ENCODE data around the gene AIPL1.
A peak's percentile ranks its signal among the peaks of the same experiment; 100 is the strongest.

AIPL1 gene

GRCh38 chr17:6465206-6466003, 30.5 kb upstream of the AIPL1 start:
- DNase-seq, result no peak

GRCh38 chr17:6464446-6465041, 29.6 kb upstream of the AIPL1 start:
- DNase-seq, result no peak

- DNase-seq, result no peak
Observed at GRCh38 chr17:6463616-6464445, 28.9 kb upstream of the AIPL1 start.

- DNase-seq, result no peak
Observed at GRCh38 chr17:6462692-6463091, 27.8 kb upstream of the AIPL1 start.

- peak; percentile 37 for DNase-seq
Observed at GRCh38 chr17:6461792-6462524, 27.0 kb upstream of the AIPL1 start.

- no peak for DNase-seq
Observed at GRCh38 chr17:6461246-6461645, 26.3 kb upstream of the AIPL1 start.

- no peak for DNase-seq
Observed at GRCh38 chr17:6460531-6461161, 25.7 kb upstream of the AIPL1 start.

GRCh38 chr17:6458460-6458950, 23.6 kb upstream of the AIPL1 start:
- DNase-seq, result no peak

- no peak for DNase-seq
Observed at GRCh38 chr17:6457688-6458459, 23.0 kb upstream of the AIPL1 start.

- DNase-seq, result peak; percentile 69
Observed at GRCh38 chr17:6456914-6457687, 22.2 kb upstream of the AIPL1 start.

- DNase-seq, result no peak
Observed at GRCh38 chr17:6456321-6456720, 21.4 kb upstream of the AIPL1 start.

- DNase-seq, result no peak
Observed at GRCh38 chr17:6455321-6455705, 20.4 kb upstream of the AIPL1 start.

GRCh38 chr17:6454495-6455320, 19.8 kb upstream of the AIPL1 start:
- DNase-seq, result no peak

- DNase-seq, result no peak
Observed at GRCh38 chr17:6453279-6454024, 18.5 kb upstream of the AIPL1 start.

GRCh38 chr17:6452471-6453266, 17.7 kb upstream of the AIPL1 start:
- no peak for DNase-seq

GRCh38 chr17:6450926-6451832, 16.3 kb upstream of the AIPL1 start:
- peak; percentile 83 for DNase-seq

- no peak for DNase-seq
Observed at GRCh38 chr17:6449307-6449706, 14.4 kb upstream of the AIPL1 start.
